LNCaP clone FGC (cell line): Measurements from ENCODE around the gene HES5.

Experiments
- DNase-seq: peaks from one replicate; pipeline ENCODE4 v3.0.0-alpha.2; 2011; ENCODE audit warnings: low read depth
- H3K4me3 ChIP-seq: 2 replicates; pipeline ENCODE4 v1.5.1; 2011; ENCODE audit warnings: mild to moderate bottlenecking, low read depth, low read length, control low read depth
- CTCF ChIP-seq: IDR thresholded peaks from 2 replicates; pipeline ENCODE4 v1.5.1; 2012; ENCODE audit warnings: mild to moderate bottlenecking; ENCODE audit not compliant: control insufficient read depth, insufficient read depth; ENCODE audit errors: extremely low read depth

The HES5 gene

DNA sequence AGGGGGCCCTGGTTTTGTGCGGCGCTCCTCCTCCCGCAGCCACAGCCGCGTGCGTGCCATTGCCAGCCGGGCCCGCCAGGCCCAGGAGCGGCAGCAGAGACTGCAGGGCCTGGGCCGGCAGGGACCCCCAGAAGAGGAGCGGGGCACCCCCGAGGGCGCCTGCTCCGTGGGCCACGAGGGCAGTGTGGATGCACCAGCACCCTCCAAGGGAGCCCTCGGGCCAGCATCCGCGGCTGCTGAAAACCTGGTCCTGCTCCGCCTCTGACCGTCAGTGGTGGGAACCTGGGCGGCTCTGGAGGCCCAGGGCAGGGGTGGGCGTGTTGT, 25.2 kb downstream of the HES5 start:
- no peak for DNase-seq
- no peak overlapping the region for H3K4me3 ChIP-seq
- TF ChIP-seq CTCF = no peak

DNA sequence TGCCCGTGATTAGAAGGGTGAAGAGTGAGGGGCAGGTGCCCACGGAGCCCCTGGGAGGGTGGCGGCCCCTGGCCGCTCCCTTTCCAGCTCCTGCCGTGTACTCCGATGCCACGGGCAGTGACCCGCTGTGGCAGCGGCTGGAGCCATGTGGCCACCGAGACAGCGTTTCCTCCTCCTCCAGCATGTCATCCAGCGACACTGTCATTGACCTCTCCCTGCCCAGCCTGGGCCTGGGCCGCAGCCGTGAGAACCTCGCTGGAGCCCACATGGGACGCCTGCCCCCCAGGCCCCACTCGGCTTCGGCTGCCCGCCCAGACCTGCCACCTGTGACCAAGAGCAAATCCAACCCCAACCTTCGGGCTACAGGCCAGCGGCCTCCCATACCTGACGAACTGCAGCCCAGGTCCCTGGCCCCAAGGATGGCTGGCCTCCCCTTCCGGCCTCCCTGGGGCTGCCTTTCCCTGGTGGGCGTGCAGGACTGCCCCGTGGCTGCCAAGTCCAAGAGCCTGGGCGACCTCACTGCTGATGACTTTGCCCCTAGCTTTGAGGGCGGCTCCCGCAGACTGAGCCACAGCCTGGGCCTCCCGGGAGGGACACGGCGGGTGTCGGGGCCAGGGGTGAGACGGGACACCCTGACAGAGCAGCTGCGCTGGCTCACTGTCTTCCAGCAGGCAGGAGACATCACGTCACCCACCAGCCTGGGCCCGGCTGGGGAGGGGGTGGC, 25.7 kb downstream of the HES5 start:
- DNase-seq = no peak
- TF ChIP-seq CTCF = no peak
- H3K4me3 ChIP-seq = no peak overlapping the region

GRCh38 chr1:2503554-2504224, 26.4 kb downstream of the HES5 start:
- no peak for DNase-seq
- H3K4me3 ChIP-seq = no peak overlapping the region
- no peak for TF ChIP-seq CTCF

- DNase-seq = no peak
- H3K4me3 ChIP-seq = no peak overlapping the region
- TF ChIP-seq CTCF = no peak
Measured at GRCh38 chr1:2502661-2503553, 27.2 kb downstream of the HES5 start.

DNA sequence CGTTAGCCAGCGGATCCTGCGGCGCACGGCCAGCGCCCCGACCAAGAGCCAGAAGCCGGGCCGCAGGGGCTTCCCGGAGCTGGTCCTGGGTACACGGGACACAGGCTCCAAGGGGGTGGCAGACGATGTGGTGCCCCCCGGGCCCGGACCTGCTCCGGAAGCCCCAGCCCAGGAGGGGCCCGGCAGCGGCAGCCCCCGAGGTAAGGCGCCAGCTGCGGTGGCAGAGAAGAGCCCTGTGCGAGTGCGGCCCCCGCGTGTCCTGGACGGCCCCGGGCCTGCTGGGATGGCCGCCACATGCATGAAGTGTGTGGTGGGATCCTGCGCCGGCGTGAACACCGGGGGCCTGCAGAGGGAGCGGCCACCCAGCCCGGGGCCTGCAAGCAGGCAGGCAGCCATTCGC, 27.9 kb downstream of the HES5 start:
- DNase-seq = no peak
- TF ChIP-seq CTCF = no peak
- no peak overlapping the region for H3K4me3 ChIP-seq

GRCh38 chr1:2501820-2502119, 28.3 kb downstream of the HES5 start:
- TF ChIP-seq CTCF = no peak
- no peak for DNase-seq
- H3K4me3 ChIP-seq = no peak overlapping the region
